Activated naive CD8-positive, alpha-beta T cell treated with anti-CD3 and anti-CD28 coated beads, Interleukin-2, amount 50 U/mL, for 24 hours (primary cell): ENCODE results near the gene NPHS2.
"Not testable (repeated sequence)": the region's sequence is repeated elsewhere in the genome, so short reads cannot be mapped to it uniquely, and the experiment has no call there.

Experiments
- ATAC-seq: fragments of 150-1000 bp; cut with Tn5 transposase; one replicate; pipeline ENCODE4 v1.10.0; 2021
- DNase-seq: peaks from one replicate; pipeline ENCODE4 v3.0.0; 2021
- H3K27ac Mint-ChIP-seq: one replicate; pipeline ENCODE4 v1.8.0; 2021; ENCODE audit warnings: mild to moderate bottlenecking, mixed read lengths
- H3K27me3 Mint-ChIP-seq: one replicate; pipeline ENCODE4 v1.8.0; 2021; ENCODE audit warnings: mixed read lengths
- H3K36me3 Mint-ChIP-seq: one replicate; pipeline ENCODE4 v1.8.0; 2021; ENCODE audit warnings: low read depth, mixed read lengths
- H3K4me1 Mint-ChIP-seq: one replicate; pipeline ENCODE4 v1.8.0; 2021; ENCODE audit warnings: mixed read lengths
- H3K4me3 Mint-ChIP-seq: one replicate; pipeline ENCODE4 v1.8.0; 2021; ENCODE audit warnings: mild to moderate bottlenecking, moderate library complexity, mixed read lengths
- H3K9me3 Mint-ChIP-seq: one replicate; pipeline ENCODE4 v1.8.0; 2021; ENCODE audit warnings: mixed read lengths

NPHS2 gene

DNA sequence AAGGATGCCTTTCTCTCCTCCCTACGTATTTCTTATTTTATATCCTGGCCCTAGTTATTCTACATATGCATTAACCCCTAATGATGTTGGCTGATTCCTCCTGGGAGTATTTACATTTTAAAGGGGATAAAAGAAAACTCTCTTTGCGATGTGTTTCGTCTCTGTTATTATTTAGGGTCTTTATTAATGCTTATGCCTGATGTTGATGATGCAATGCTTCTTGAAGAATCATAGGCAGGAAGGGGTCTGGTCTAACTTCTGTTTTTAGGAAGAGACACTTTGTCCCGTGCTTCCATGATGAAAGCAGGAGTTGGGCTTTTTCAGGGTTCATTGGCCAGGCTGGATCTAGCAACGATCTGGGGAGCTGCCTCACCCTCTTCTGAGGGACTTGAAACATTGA lies 761 bp upstream of the NPHS2 start:
- Mint-ChIP-seq H3K27me3 (peaks cover 47% of the 10 kb centered on the region), H3K9me3 (peaks cover 3% of the 10 kb centered on the region), H3K4me1 (peaks cover 3% of the 10 kb centered on the region), H3K36me3 (no peaks in the 10 kb centered on the region), H3K4me3 (no peak overlapping the region), H3K27ac (no peak overlapping the region)
- ATAC-seq = no peak
- no peak for DNase-seq

DNA sequence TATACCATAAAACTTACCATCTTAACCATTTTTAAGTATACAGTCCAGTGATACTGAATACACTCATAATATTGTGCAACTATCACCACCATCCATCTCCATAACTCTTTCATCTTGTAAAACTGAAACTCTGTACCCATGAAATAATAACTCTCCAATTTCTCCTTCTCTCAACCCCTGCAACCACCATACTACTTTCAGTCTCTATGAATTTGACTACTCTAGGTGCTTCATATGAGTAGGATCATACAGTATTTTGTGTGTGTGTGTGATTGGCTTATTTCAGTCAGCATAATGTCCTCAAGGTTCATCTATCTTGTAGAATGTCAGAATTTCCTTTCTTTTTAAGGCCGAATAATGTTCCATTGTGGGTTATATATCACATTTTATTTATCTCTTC lies 17.7 kb downstream of the NPHS2 start:
- Mint-ChIP-seq H3K4me1 (no peaks in the 10 kb centered on the region), H3K27me3 (no peaks in the 10 kb centered on the region), H3K9me3 (no peaks in the 10 kb centered on the region), H3K4me3 (no peak overlapping the region), H3K27ac (no peak overlapping the region), H3K36me3 (no peaks in the 10 kb centered on the region)
- ATAC-seq (peak; percentile 24), DNase-seq (no peak)

- ATAC-seq = no peak
- H3K9me3 Mint-ChIP-seq = no peaks in the 10 kb centered on the region
- no peaks in the 10 kb centered on the region for H3K36me3 Mint-ChIP-seq
- no peaks in the 10 kb centered on the region for H3K27me3 Mint-ChIP-seq
- H3K27ac Mint-ChIP-seq = no peak overlapping the region
- no peak overlapping the region for H3K4me3 Mint-ChIP-seq
- DNase-seq = no peak
- H3K4me1 Mint-ChIP-seq = peaks cover 2% of the 10 kb centered on the region
These were observed 21.3 kb downstream of the NPHS2 start for GRCh38 chr1:179554427-179554826.

GRCh38 chr1:179550746-179551682 lies 24.7 kb downstream of the NPHS2 start:
- Mint-ChIP-seq H3K9me3 (no peaks in the 10 kb centered on the region), H3K36me3 (no peaks in the 10 kb centered on the region), H3K27me3 (no peaks in the 10 kb centered on the region), H3K27ac (no peak overlapping the region), H3K4me1 (peaks cover 2% of the 10 kb centered on the region), H3K4me3 (no peak overlapping the region)
- no peak for DNase-seq
- ATAC-seq = no peak

DNA sequence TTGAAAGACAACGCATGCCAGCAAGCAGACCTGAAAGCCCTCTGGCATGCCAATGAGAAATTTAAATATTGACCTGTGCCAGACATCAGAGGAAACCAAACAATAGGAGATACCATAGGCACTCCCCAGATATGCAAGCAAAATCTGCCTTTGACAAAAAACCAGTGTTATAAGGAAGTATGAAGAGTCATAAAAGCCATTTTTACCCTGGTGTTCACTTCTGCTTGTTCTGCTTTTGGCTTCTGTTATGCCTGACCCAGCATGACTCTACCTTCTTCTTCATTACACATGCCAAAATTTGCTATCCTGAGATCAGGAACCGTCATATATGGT lies 26.4 kb downstream of the NPHS2 start:
- Mint-ChIP-seq H3K27ac (no peak overlapping the region), H3K4me3 (no peak overlapping the region), H3K9me3 (no peaks in the 10 kb centered on the region), H3K27me3 (no peaks in the 10 kb centered on the region), H3K4me1 (peaks cover 2% of the 10 kb centered on the region), H3K36me3 (no peaks in the 10 kb centered on the region)
- DNase-seq (no peak), ATAC-seq (no peak)

DNA sequence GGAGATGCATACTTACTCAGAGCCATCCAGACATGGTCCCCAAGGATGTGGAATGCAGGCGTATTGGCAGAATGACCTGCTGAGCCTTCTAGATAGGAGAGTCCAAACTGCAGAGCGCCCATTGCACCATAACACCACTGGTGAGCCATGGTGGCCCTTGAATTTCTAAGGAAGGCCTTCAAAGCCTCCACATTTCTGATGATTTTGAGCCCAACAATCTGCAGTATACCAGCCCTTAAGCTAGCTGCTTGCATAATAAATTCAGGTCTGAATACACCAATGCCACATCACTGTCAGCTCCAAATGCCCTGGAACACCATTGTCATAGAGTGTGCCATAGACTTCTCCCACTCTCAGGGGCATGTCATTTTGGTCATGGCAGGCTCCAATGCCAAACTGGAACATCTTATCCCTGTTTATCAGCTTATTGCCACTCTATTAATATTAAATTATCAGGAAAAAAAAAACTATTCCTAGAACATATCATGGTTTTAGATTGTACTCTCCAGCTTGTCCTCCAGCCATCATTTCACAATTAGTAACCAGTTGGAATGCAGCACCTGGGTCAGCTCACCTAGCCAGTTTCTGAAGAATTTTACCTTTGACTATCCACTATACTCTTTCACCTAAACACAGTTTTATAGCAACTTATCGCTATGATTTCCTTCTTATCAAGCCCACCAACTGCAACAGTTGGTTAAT lies 26.9 kb downstream of the NPHS2 start:
- Mint-ChIP-seq H3K4me3 (no peak overlapping the region), H3K9me3 (no peaks in the 10 kb centered on the region), H3K27me3 (no peaks in the 10 kb centered on the region), H3K36me3 (no peaks in the 10 kb centered on the region), H3K27ac (no peak overlapping the region), H3K4me1 (peaks cover 2% of the 10 kb centered on the region)
- ATAC-seq = no peak
- DNase-seq = no peak

- Mint-ChIP-seq H3K4me3 (no peak overlapping the region), H3K36me3 (no peaks in the 10 kb centered on the region), H3K27me3 (peaks cover 5% of the 10 kb centered on the region), H3K9me3 (no peaks in the 10 kb centered on the region), H3K27ac (no peak overlapping the region), H3K4me1 (peaks cover 2% of the 10 kb centered on the region)
- DNase-seq = no peak
- no peak for ATAC-seq
These were observed 28.7 kb downstream of the NPHS2 start for GRCh38 chr1:179547021-179547535.

GRCh38 chr1:179545321-179545720 lies 30.4 kb downstream of the NPHS2 start:
- ATAC-seq = no peak
- Mint-ChIP-seq H3K4me3 (no peak overlapping the region), H3K4me1 (no peaks in the 10 kb centered on the region), H3K27ac (no peak overlapping the region), H3K9me3 (no peaks in the 10 kb centered on the region), H3K36me3 (no peaks in the 10 kb centered on the region), H3K27me3 (peaks cover 5% of the 10 kb centered on the region)
- DNase-seq = no peak

DNA sequence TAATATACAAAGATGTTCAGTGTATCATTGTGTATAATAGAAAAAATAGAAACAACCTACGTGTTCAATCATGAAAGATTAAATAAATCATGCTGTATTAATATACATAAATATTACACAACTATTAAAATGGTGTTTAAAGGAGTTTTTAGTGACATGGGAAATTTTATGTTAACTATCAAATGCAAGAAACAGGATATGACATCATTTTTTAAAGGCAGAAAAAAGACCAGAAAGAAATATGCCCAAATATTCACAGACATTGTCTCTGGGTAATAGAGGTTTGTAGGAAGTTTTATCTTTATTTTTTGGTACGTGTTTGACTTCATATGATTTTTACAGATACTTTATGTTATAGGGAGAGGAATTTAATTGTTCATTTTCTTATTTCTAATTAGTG lies 34.0 kb downstream of the NPHS2 start:
- Mint-ChIP-seq H3K27ac (no peak overlapping the region), H3K4me3 (no peak overlapping the region), H3K27me3 (peaks cover 5% of the 10 kb centered on the region), H3K36me3 (no peaks in the 10 kb centered on the region), H3K9me3 (peaks cover 5% of the 10 kb centered on the region), H3K4me1 (no peaks in the 10 kb centered on the region)
- ATAC-seq (no peak), DNase-seq (no peak)

DNA sequence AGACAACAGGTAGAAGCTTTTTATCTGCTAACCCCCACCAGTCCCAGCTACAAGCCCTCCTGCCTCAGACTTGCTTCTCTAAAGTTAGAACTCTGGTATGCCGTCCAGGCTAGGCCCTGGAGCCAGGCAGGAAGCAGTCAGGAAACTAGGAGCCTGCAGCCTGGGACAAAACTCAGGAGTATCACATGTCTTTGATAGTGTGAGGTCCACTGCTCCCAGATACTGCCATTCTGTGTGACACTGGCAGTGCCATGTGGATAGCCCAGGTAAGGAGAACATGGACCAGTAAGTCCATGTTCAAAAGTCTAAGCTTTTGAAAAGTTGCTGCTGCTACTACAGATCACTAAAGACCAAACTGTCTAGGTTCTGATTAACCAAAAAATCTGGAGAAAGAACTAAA lies 45.4 kb downstream of the NPHS2 start:
- Mint-ChIP-seq H3K9me3 (no peaks in the 10 kb centered on the region), H3K27ac (no peak overlapping the region), H3K27me3 (no peaks in the 10 kb centered on the region)

GRCh38 chr1:179529482-179530195 lies 46.1 kb downstream of the NPHS2 start:
- Mint-ChIP-seq H3K27me3 (no peaks in the 10 kb centered on the region), H3K4me3 (no peak overlapping the region), H3K36me3 (no peaks in the 10 kb centered on the region), H3K4me1 (peaks cover 3% of the 10 kb centered on the region), H3K27ac (no peak overlapping the region), H3K9me3 (no peaks in the 10 kb centered on the region)
- ATAC-seq (no peak), DNase-seq (no peak)

More for the DNA sequence above, 45.4 kb downstream of the NPHS2 start:
- DNase-seq (no peak), ATAC-seq (no peak)
- no peaks in the 10 kb centered on the region for H3K36me3 Mint-ChIP-seq
- H3K4me3 Mint-ChIP-seq = no peak overlapping the region
- H3K4me1 Mint-ChIP-seq = peaks cover 3% of the 10 kb centered on the region

DNA sequence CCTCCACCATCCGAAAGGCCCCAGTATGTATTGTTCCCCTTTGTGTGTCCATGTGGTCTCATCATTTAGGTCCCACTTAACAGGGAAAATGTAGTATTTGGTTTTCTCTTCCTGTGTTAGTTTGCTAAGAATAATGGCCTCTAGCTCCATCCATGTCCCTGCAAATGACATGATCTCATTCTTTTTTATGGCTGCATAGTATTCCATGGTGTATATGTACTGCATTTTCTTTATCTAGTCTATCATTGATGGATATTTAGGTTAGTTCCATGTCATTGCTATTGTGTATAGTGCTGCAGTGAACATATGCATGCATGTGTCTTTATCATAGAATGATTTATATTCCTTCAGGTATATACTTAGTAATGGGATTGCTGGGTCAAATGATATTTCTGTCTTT lies 57.2 kb downstream of the NPHS2 start:
- H3K36me3 Mint-ChIP-seq, H3K4me1 Mint-ChIP-seq, H3K27ac Mint-ChIP-seq, H3K27me3 Mint-ChIP-seq, ATAC-seq, H3K4me3 Mint-ChIP-seq, H3K9me3 Mint-ChIP-seq, DNase-seq: not testable (repeated sequence)

DNA sequence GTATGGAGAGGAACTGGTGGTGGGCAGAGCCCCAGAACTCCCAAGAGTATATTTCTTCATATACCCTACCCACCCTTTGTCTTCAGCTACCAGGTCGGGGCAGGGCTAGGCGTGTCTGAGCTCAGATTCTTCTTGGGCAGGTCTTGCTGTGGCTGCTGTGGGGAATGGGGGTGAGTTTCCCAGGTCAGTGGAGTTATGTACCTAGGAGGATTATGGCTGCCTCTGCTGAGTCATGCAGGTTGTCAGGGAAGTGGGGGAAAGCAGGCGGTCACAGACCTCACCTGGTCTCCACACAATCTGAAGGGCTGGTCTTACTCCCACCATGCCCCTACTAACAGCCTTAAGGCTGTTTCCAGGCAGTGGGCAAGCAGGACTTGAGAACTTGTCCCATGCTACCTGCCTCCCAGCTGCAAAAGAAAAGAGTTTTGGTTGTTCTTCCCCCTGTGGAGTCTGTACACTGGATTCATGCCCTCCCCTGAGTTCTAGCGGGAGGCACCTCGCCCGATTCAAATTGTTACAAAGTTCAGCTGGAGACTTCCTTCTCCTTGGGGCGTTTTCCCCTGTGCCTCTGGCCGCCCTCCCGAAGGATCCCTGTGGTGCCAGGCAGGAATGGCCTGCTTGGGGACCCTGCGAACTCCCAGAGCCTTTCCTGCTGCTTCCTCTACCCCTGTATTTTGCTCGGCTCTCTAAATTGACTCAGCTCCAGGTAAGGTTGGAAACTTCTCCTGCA lies 58.6 kb downstream of the NPHS2 start:
- ATAC-seq = no peak
- H3K4me3 Mint-ChIP-seq = no peak overlapping the region
- peaks cover 3% of the 10 kb centered on the region for H3K27me3 Mint-ChIP-seq
- no peaks in the 10 kb centered on the region for H3K4me1 Mint-ChIP-seq
- DNase-seq = no peak
- H3K36me3 Mint-ChIP-seq = no peaks in the 10 kb centered on the region
- no peaks in the 10 kb centered on the region for H3K9me3 Mint-ChIP-seq
- no peak overlapping the region for H3K27ac Mint-ChIP-seq

DNA sequence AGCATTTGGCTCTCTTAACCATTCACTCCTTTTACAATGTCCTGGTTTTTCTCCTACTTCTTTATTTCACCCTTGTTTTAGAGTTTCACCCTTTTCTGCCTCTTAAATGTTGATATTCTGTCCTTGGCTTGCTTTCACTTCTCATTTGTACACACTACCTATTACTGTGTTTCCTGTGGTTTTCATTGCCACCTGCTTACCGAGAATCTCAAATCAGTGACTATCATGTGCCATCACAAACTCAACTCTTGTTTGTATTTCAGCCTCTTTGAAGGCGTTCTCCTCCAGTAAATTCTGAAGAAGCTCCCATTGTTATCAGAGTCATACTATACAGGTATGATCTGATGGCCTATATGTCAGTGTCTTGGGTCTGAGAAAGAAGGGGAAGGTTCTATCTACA lies 65.7 kb downstream of the NPHS2 start:
- ATAC-seq (no peak), DNase-seq (no peak)
- no peak overlapping the region for H3K4me3 Mint-ChIP-seq
- peaks cover 3% of the 10 kb centered on the region for H3K9me3 Mint-ChIP-seq
- H3K27ac Mint-ChIP-seq = no peak overlapping the region
- H3K4me1 Mint-ChIP-seq = no peaks in the 10 kb centered on the region
- H3K27me3 Mint-ChIP-seq = peaks cover 4% of the 10 kb centered on the region
- H3K36me3 Mint-ChIP-seq = no peaks in the 10 kb centered on the region
